ENCODE results near the gene RNF215. TPM values are rescaled to one million over a fixed set of nuclear protein-coding genes. Genes with fewer than 3 reads are reported as not detected.

RNF215 gene
- total RNA-seq, 2 experiments from 2014 or later: 11.1 to 11.3 TPM

DNA sequence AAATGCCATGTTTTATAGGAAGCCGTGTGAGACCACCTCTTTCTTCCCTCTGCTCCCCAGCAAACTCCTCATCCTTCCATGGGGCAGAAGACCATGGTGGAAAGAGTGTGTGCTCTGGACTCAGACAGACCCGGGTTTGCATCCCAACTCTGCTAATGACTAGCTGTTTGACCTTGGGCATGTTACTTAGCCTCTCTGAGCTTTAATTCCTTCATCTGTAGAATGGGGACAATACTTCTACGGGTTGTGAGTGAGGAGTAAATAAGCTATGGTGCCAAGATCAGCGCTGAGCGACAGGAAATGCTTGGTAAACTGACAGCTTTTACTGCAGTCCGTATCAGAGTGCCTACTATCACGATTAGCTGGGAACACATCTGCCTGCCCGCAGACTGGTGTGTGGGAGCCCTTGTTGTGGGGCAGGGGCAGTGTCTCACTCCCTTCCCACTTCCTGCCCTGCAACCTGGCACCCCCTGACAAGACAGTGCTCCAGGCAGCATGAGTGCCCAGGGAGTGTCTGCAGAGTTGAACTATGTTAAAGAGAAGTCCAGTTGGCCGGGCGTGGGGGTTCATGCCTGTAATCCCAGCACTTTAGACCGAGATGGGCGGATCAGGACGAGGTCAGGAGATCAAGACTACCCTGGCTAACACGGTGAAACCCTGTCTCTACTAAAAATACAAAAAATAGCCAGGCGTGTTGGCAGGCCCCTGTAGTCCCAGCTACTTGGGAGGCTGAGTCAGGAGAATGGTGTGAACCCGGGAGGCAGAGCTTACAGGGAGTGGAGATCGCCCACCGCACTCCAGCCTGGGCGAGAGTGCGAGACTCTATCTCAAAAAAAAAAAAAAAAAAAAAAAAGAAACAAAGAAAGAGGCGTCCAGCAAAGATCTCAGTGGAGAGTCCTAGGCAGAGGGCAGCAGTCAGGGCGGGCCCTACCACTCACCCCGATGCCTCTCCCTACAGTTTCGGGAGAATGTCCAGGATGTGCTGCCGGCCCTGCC, 11.8 kb upstream of the RNF215 start:
- peak overlapping the region; percentile 78 for H3K4me3 Mint-ChIP-seq
- peaks cover 28% of the 10 kb centered on the region for H3K4me1 Mint-ChIP-seq
- H3K9me3 Mint-ChIP-seq: no peaks in the 10 kb centered on the region
- no peak for DNase-seq
- H3K36me3 Mint-ChIP-seq: no peaks in the 10 kb centered on the region
- POLR2A ChIA-PET: interaction anchor here (1.0 to 10.1 kb wide), 2 partner anchors 16 to 25 kb away, joined by 3 to 156 read pairs; partner anchors contain the start of gene MTFP1
- peak overlapping the region; percentile 8 for H3K27ac Mint-ChIP-seq
- H3K27me3 Mint-ChIP-seq: no peaks in the 10 kb centered on the region
- no peak for ATAC-seq (ENCODE audit: low read depth)

DNA sequence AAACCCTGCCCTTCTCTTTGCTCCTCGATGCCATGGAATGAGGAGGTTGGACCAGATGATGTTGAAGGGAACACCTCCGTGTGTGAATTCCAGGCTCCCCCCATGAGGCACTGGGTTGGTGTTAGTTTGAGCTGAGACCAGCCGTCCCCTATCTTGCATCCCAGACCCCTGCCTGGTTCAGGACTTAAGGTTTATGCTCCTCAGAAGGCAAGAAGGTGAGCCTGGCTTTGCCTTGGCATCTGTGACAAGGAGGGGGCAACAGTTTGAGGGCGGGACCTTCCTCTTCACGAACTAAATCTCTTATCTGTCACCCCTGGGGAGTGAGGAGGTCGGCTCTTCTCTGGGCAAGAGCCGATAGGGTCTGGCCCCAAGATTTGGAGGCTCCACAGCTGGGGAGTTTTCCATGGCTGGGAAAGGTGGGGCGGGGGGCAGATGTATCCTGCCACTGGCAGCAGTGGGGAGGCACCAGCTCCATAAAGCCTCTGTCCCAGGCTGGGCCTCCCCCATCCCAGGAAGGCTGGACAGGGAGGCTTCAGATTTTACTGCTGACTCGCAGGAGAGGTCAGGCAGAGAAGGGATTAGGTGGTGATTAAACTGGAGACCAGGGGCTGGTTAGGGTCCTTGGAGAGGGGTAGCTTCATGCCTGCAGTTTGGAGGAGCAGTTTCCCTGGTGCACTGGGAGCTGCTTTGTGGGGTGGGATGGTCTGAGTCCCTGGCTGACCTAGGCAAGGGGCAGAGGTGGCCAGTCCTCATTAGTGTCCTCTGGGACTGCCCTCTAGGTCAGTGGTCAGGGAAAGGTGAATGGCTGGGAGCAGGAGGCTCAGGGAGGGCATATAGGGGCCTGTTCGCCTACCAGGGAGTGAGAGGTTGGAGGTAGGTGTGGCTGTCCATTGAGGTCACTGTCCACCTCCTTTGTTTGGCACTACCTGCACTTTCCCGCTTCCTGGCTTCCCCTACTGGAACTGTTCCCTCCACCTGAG, 10.7 kb upstream of the RNF215 start:
- Mint-ChIP-seq H3K4me1 (peaks cover 34% of the 10 kb centered on the region), H3K4me3 (peak overlapping the region; percentile 78), H3K36me3 (no peaks in the 10 kb centered on the region), H3K27ac (peak overlapping the region; percentile 19), H3K27me3 (no peaks in the 10 kb centered on the region), H3K9me3 (no peaks in the 10 kb centered on the region)
- DNase-seq (no peak), ATAC-seq (ENCODE audit: low read depth) (no peak)
- POLR2A ChIA-PET: interaction anchor here (1.0 to 10.1 kb wide), 6 partner anchors 13 to 41 kb away, joined by 3 to 156 read pairs (median 4); partner anchors contain the start of genes CCDC157, MTFP1 and SF3A1

DNA sequence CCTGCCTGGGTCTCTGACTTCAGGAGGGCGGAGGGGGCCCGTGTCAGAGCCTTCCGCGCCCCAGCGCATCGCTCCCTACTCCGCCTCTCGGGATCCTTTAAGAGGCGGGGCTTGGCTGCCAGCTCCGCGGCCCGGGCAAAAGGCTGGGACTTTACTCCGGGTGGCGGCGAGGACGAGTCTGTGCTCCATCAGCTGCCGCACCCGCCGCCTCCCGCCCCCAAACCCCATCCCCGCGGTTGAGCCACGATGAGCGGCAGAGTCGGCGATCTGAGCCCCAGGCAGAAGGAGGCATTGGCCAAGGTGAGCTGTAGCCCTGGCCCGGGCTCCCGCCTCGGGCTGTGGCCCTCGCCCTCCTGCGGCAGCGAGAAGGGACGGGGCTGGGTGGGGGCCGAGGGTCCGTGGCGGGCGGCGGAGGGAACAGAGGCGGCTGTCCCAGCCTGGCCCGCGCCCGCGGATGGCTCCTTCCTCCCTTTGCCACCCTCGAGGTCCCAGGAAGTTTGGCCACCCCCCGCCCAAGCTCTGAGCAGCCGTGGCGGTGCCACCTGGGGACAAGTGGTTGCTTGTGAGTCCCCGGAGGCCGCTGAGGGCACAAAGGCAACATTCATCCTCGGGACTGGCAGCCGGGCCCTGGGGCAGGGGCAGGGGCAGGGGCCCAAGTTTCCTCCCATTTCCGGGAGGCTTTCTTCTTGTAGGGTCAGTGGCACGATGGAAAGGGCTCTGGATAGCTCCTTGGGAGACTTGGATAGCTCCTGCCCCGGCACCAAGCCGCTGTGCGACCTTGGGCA, 9.9 kb upstream of the RNF215 start, which contains the start of gene SEC14L2:
SEC14L2 (plus strand) TSS at position 148 of the 785 bp plus-strand sequence; CDS start at position 247, 99 bp downstream.
- peaks cover 41% of the 10 kb centered on the region for H3K4me1 Mint-ChIP-seq

DNA sequence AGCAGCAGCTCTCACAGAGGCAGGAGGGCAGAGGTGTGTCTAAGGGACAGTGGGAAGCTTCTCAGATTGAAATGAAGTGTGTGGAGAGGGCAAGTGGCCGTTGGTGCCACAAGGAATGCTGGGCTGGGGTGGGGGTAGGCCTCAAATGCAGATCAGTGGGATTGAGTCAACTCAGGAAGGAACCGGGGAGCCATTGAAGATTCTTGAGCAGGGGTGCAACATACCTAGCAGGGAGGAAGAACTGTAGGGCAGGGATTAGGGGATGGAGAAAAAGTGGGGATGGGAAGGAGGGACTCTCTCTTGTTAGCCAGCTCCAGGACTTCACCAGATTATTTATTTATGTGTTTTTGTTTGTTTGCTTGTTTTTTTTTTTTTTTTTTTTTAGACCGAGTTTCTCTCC, 6.7 kb upstream of the RNF215 start:
- H3K27me3 Mint-ChIP-seq: no peaks in the 10 kb centered on the region
- POLR2A ChIA-PET: interaction anchor here (0.6 to 10.5 kb wide), 5 partner anchors 30 to 675 kb away, joined by 3 to 156 read pairs (median 5); partner anchors contain the start of genes CASTOR1, CCDC157, MTFP1 and SF3A1
- no peaks in the 10 kb centered on the region for H3K9me3 Mint-ChIP-seq
- DNase-seq (no peak), ATAC-seq (ENCODE audit: low read depth) (no peak)
- H3K27ac Mint-ChIP-seq: peak overlapping the region; percentile 28
- H3K4me1 Mint-ChIP-seq: peaks cover 48% of the 10 kb centered on the region
- no peak overlapping the region for H3K4me3 Mint-ChIP-seq
- H3K36me3 Mint-ChIP-seq: no peaks in the 10 kb centered on the region

More for the DNA sequence above, 9.9 kb upstream of the RNF215 start, which contains the start of gene SEC14L2:
- Mint-ChIP-seq H3K27ac (peak within 1 kb of the TSS; percentile 54), H3K36me3 (no peaks in the 10 kb centered on the region), H3K4me3 (peak within 1 kb of the TSS; percentile 89), H3K27me3 (no peaks in the 10 kb centered on the region), H3K9me3 (no peaks in the 10 kb centered on the region)
- POLR2A ChIA-PET: interaction anchor here (0.8 to 10.1 kb wide), 9 partner anchors 9 to 114 kb away, joined by 3 to 156 read pairs (median 3); partner anchors contain the start of genes CCDC157, MTFP1 and SF3A1
- DNase-seq (peak; percentile 67), ATAC-seq (ENCODE audit: low read depth) (peak; percentile 75)

DNA sequence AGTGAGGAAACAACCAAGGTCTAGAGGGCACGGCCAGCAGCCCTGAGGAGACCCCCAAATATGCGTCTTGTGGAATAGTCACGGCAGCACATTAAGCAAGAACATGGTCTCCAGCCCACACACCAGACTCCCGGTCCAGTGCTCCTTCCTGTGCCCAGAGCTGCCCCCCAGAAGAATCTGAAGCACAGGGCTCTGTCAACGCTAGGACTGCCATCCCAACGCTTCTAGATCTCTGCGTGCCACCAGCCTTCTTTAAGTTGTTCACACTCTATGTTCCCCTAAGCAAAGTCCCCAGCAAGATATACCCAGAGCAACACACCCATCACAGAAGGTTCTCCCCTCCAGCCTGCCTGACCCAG, 6.1 kb upstream of the RNF215 start:
- Mint-ChIP-seq H3K27me3 (no peaks in the 10 kb centered on the region), H3K4me1 (peaks cover 42% of the 10 kb centered on the region), H3K9me3 (no peaks in the 10 kb centered on the region), H3K36me3 (no peaks in the 10 kb centered on the region), H3K27ac (peak overlapping the region; percentile 93), H3K4me3 (peak overlapping the region; percentile 51)
- DNase-seq (no peak), ATAC-seq (ENCODE audit: low read depth) (no peak)
- POLR2A ChIA-PET: interaction anchor here (2.0 to 10.5 kb wide), 3 partner anchors 31 to 104 kb away, joined by 5 to 156 read pairs (median 100); partner anchors contain the start of genes CASTOR1, CCDC157, MTFP1 and SF3A1

DNA sequence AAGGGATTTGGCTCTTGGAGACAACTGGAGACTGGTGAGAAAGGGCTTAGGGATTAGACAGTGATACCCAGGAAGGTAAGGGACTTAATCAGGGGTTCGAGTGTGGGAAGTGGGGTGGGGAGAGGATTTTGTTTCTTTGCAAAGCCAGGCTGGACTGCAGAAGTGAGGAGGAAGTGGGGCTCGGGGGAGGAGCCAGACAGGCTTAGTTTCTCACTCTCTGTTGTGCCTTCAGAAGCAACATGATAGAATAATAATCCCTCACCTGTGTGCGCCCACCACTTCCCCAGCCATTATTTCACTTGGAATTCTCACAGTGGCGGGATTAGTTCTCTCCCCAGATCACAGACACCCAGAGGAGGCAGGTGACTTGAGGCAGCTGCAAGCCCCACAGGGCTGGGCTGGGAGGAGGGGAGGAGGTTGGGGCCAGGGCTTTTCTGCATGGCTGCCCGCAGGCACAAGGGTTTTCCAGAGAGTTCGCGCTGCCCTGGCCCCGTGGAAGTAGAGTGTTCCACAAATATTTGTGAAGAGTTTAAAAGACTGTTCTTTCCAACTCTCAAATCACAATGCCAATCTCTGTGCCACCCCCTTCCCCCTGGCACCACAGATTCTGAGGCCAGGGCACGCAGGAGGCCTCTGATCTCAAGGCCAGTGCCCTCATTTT, 5.6 kb upstream of the RNF215 start:
- Mint-ChIP-seq H3K27ac (peak overlapping the region; percentile 93), H3K4me3 (peak overlapping the region; percentile 69), H3K27me3 (no peaks in the 10 kb centered on the region), H3K36me3 (no peaks in the 10 kb centered on the region), H3K4me1 (peaks cover 37% of the 10 kb centered on the region), H3K9me3 (no peaks in the 10 kb centered on the region)
- peak; percentile 49 for DNase-seq
- ATAC-seq (ENCODE audit: low read depth): peak; percentile 40
- POLR2A ChIA-PET: interaction anchor here (0.7 to 10.5 kb wide), 6 partner anchors 11 to 103 kb away, joined by 3 to 156 read pairs (median 7); partner anchors contain the start of genes CASTOR1, CCDC157, MTFP1 and SF3A1

DNA sequence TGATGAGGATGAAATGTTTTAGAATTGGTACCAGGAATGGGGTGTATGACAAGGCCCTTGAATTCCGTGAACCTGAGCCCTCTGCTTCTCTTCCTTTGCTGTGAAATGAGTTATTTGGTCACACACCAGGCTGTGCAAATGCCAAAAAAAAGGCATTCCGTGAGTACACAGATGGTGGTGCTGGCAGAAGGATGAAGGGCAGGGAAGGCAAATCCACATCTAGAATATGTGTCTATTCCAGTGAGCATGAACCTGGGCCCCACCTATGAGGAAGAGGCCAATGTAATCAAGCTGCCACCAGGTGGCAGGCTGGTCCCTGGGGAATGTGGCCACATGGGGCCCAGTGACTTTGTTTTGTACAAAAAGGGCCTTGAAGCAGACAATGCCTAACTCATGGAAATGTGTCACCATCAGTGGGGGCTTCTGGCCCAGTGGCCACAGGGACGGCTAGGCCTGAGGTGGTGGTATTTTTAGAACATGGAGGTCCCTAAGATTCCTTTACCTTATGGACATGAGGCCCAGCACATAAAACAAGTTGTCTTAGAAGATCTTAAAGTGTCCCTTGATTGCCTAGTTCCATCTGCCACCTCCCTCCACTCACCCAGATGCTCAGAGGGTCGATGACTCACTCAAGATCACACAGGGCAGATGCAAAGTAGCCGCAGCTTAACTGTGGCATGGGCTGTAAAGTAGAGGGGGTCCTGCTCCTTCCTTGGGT, 3.9 kb upstream of the RNF215 start:
- POLR2A ChIA-PET: interaction anchor here (0.9 to 10.5 kb wide), 5 partner anchors 11 to 101 kb away, joined by 3 to 156 read pairs (median 9); partner anchors contain the start of genes CASTOR1 and MTFP1
- peaks cover 36% of the 10 kb centered on the region for H3K4me1 Mint-ChIP-seq
- peak overlapping the region; percentile 36 for H3K4me3 Mint-ChIP-seq
- peak overlapping the region; percentile 93 for H3K27ac Mint-ChIP-seq
- DNase-seq (peak; percentile 81), ATAC-seq (ENCODE audit: low read depth) (peak; percentile 63)
- no peaks in the 10 kb centered on the region for H3K27me3 Mint-ChIP-seq
- no peaks in the 10 kb centered on the region for H3K36me3 Mint-ChIP-seq
- H3K9me3 Mint-ChIP-seq: no peaks in the 10 kb centered on the region

DNA sequence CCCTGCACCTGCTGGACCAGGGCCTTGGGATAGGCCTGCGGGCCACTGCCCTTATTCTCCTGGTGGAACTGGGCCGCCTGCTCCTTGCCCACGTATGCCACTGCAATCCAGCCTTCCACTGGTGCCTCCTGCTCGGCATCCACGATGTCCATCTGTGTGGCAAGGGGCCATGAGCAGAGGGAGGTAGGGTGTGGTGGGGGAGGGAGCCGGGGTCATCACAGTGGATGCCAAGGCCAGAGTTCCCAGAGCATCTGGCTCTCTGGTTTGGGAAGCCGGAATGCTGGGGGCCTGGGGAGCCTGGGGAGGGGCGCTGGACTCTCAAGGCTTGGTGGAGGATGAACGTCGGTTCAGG, 627 bp downstream of the RNF215 start:
- H3K27ac Mint-ChIP-seq: peak overlapping the region; percentile 75

DNA sequence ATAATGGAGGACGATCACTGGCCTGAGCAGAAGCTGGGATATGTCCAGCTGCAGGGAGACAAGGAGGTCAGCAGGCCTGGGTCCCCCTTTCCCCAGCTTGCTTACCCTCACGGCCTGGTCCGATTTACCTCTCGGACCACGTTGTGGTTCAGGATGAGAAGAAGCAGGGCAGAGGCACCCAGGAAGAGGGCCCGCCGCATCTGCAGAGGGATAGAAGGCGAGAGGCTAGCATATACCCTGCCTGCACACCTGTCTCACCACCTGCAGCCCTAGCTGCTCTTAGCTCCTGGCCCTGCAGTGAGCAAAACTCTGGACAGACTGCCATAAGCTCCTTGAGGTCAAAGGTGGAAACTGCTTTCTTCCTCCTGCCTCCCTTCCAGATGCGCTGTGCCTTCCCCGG, 1.3 kb downstream of the RNF215 start:
- Mint-ChIP-seq H3K36me3 (peaks cover under 1% of the 10 kb centered on the region), H3K27ac (no peak overlapping the region), H3K27me3 (no peaks in the 10 kb centered on the region), H3K4me3 (peak overlapping the region; percentile 86), H3K4me1 (peaks cover 11% of the 10 kb centered on the region), H3K9me3 (no peaks in the 10 kb centered on the region)
- DNase-seq: no peak
- POLR2A ChIA-PET: interaction anchor here (0.6 to 10.5 kb wide), 2 partner anchors 29 to 96 kb away, joined by 3 to 100 read pairs; partner anchors contain the start of genes CASTOR1, CCDC157 and SF3A1
- no peak for ATAC-seq (ENCODE audit: low read depth)

More for the DNA sequence above, 627 bp downstream of the RNF215 start:
- H3K4me3 Mint-ChIP-seq: peak overlapping the region; percentile 86
- no peaks in the 10 kb centered on the region for H3K36me3 Mint-ChIP-seq
- no peak for DNase-seq
- no peaks in the 10 kb centered on the region for H3K9me3 Mint-ChIP-seq
- peaks cover 15% of the 10 kb centered on the region for H3K4me1 Mint-ChIP-seq
- H3K27me3 Mint-ChIP-seq: no peaks in the 10 kb centered on the region
- no peak for ATAC-seq (ENCODE audit: low read depth)
- POLR2A ChIA-PET: interaction anchor here (10.5 kb wide), 1 partner anchor 97 kb away, joined by 100 read pairs; the partner anchor contains the start of gene CASTOR1

DNA sequence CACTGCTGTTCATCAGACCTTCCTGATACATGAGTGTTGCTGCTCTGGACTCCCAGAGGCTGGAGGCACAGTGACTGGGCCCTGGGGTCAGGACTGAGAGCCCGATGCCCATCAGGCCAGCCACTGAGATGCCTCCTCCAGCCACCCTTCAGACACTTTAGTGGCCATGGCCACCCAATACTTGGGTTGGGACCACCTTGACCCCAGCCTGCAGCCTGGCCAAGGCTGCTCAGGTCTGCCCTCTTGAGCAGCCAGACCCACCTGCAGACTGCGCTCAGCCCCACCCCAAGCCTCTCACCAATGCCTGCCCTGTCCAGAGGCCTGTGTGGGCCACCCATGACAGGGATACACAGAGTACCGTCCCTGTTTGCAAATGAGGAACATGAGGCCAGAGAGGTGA, 4.2 kb downstream of the RNF215 start:
- Mint-ChIP-seq H3K27me3 (no peaks in the 10 kb centered on the region), H3K9me3 (no peaks in the 10 kb centered on the region), H3K36me3 (peaks cover 7% of the 10 kb centered on the region), H3K4me3 (no peak overlapping the region), H3K27ac (no peak overlapping the region), H3K4me1 (peaks cover 11% of the 10 kb centered on the region)
- ATAC-seq (ENCODE audit: low read depth): no peak
- POLR2A ChIA-PET: interaction anchor here (1.8 kb wide), 1 partner anchor 9 kb away, joined by 4 read pairs; no protein-coding TSS in a partner anchor
- no peak for DNase-seq

DNA sequence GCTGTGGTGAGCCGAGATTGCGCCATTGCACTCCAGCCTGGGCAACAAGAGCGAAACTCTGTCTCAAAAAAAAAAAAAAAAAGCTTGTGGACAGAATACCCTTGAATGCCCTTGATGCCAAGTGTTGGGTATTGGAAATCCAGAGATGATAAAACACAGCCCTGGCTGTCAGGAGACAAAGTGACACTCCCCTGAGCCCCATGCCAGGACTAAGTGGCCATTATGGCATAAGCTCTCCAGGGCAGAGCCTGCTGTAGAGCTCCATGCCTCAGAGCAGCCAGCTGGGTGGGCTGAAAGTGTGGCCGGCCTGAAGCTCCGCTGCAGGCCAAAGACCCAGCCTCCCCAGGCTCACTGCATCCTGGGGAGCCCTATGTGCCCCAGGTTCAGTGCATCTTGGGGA, 4.9 kb downstream of the RNF215 start:
- POLR2A ChIA-PET: interaction anchor here (1.8 kb wide), 1 partner anchor 10 kb away, joined by 4 read pairs; no protein-coding TSS in a partner anchor

More for the DNA sequence above, 4.9 kb downstream of the RNF215 start:
- Mint-ChIP-seq H3K27me3 (no peaks in the 10 kb centered on the region), H3K9me3 (no peaks in the 10 kb centered on the region), H3K36me3 (peaks cover 7% of the 10 kb centered on the region), H3K4me1 (peaks cover 8% of the 10 kb centered on the region), H3K4me3 (no peak overlapping the region), H3K27ac (no peak overlapping the region)
- no peak for DNase-seq
- ATAC-seq (ENCODE audit: low read depth): no peak

Data from activated naive CD8-positive, alpha-beta T cell treated with anti-CD3 and anti-CD28 coated beads, Interleukin-2, amount 10 ng/mL, durations not matched to agents 7 days and 5 days (primary cell).